ENCODE measurements around the gene ZBTB7C.
A peak's percentile ranks its signal among the peaks of the same experiment; 100 is the strongest.

Gene ZBTB7C

GRCh38 chr18:48058486-48058885 is 350.7 kb downstream of the ZBTB7C start:
- DNase-seq (ENCODE audit: low spot score): no peak

- DNase-seq (ENCODE audit: low spot score): no peak
Measured at GRCh38 chr18:48057018-48057417, 352.2 kb downstream of the ZBTB7C start.

- no peak for DNase-seq (ENCODE audit: low spot score)
Measured at GRCh38 chr18:48055351-48055750, 353.8 kb downstream of the ZBTB7C start.

- DNase-seq (ENCODE audit: low spot score): no peak
Measured at GRCh38 chr18:48053881-48054816, 355.0 kb downstream of the ZBTB7C start.

GRCh38 chr18:48052842-48053241 is 356.3 kb downstream of the ZBTB7C start:
- DNase-seq (ENCODE audit: low spot score): no peak

- no peak for DNase-seq (ENCODE audit: low spot score)
Measured at GRCh38 chr18:48051945-48052840, 357.0 kb downstream of the ZBTB7C start.

- no peak for DNase-seq (ENCODE audit: low spot score)
Measured at GRCh38 chr18:48050176-48050575, 359.0 kb downstream of the ZBTB7C start.

GRCh38 chr18:48049757-48050156 is 359.4 kb downstream of the ZBTB7C start:
- DNase-seq (ENCODE audit: low spot score): no peak

GRCh38 chr18:48048251-48048650 is 360.9 kb downstream of the ZBTB7C start:
- no peak for DNase-seq (ENCODE audit: low spot score)

GRCh38 chr18:48046843-48047242 is 362.3 kb downstream of the ZBTB7C start:
- DNase-seq (ENCODE audit: low spot score): no peak

GRCh38 chr18:48045744-48046143 is 363.4 kb downstream of the ZBTB7C start:
- no peak for DNase-seq (ENCODE audit: low spot score)

- DNase-seq (ENCODE audit: low spot score): no peak
Measured at GRCh38 chr18:48044944-48045343, 364.2 kb downstream of the ZBTB7C start.

- DNase-seq (ENCODE audit: low spot score): no peak
Measured at GRCh38 chr18:48043166-48043565, 366.0 kb downstream of the ZBTB7C start.

GRCh38 chr18:48042431-48042830 is 366.8 kb downstream of the ZBTB7C start:
- DNase-seq (ENCODE audit: low spot score): no peak

GRCh38 chr18:48040457-48041110 is 368.6 kb downstream of the ZBTB7C start:
- no peak for DNase-seq (ENCODE audit: low spot score)

GRCh38 chr18:48039769-48040215 is 369.4 kb downstream of the ZBTB7C start:
- no peak for DNase-seq (ENCODE audit: low spot score)

- no peak for DNase-seq (ENCODE audit: low spot score)
Measured at GRCh38 chr18:48038636-48039035, 370.5 kb downstream of the ZBTB7C start.

- no peak for DNase-seq (ENCODE audit: low spot score)
Measured at GRCh38 chr18:48037481-48038271, 371.5 kb downstream of the ZBTB7C start.

- DNase-seq (ENCODE audit: low spot score): peak; percentile 20
Measured at GRCh38 chr18:48036641-48037421, 372.4 kb downstream of the ZBTB7C start.

GRCh38 chr18:48036226-48036625 is 373.0 kb downstream of the ZBTB7C start:
- peak; percentile 37 for DNase-seq (ENCODE audit: low spot score)

GRCh38 chr18:48035556-48035860 is 373.7 kb downstream of the ZBTB7C start:
- DNase-seq (ENCODE audit: low spot score): peak; percentile 34

Measured in ecto neural progenitor cell (in vitro differentiated cells).